HG03066 (cell line): ENCODE measurements around the gene FAT1.

Source experiments
- ATAC-seq: cut with Tn5 transposase; IDR thresholded peaks from one replicate; pipeline ENCODE4 v1.9.1; 2021; ENCODE audit warnings: low read depth; ENCODE audit not compliant: unreplicated experiment

Gene FAT1

DNA sequence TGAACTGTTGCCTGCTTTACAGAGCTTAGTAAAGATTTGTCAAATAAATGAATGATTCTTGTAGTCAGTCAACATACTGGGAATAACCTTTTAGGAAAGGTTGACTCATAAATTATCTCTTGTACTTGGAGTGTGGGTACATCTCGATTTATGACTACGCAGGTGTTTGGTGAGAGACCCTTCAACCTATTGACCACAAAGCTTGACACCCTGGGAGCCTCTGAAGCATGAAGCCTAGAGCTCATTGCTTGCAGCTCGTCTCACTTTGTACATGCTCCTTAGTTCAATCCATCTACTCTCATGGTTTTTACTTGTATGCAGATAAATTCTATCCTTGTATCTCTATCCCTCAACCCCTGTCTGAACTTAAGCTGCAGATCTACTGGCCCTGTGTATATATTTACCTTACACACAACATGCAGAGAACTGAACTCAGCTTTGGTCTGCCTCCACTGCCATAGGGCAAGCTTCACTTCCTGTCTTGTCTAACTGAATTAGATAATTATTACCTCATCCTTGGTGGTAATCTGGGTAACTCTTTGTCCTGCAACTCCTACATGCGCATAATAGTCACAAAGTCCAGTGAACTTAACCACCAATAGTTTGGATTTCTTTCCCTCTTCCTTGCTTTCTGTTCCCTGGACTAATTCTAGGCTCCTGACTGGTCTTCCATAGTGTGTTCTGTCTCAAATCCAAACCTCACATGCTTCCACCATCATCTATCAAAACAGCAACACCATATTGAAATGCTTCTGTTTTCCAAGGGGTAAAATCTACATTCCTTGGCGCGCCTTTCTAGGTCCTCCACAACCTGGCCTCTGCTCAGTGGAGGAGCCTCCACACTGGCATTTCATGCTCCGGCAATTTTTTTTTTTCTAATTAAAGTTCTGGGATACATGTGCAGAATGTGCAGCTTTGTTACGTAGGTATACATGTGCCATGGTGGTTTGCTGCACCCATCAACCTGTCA is 32.2 kb upstream of the FAT1 start:
- ATAC-seq = no peak

DNA sequence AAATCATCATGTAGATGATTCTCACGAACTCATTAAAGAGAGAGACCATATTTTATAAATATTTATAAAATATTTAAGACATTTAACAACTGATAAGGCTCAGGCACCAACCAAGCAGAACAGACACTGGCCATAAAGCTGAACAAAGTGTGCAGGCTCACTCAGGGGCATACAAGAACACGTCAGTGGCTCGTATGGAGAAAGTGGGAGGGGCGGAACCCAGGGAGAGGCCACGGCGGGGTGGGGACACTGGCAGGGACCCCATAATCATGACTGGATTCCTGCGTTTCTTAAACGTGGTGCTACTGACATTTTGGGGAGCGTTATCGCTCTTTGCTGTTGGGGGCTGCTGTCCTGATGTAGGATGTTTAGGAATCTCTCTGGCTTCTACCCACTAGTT is 31.3 kb upstream of the FAT1 start:
- no peak for ATAC-seq

DNA sequence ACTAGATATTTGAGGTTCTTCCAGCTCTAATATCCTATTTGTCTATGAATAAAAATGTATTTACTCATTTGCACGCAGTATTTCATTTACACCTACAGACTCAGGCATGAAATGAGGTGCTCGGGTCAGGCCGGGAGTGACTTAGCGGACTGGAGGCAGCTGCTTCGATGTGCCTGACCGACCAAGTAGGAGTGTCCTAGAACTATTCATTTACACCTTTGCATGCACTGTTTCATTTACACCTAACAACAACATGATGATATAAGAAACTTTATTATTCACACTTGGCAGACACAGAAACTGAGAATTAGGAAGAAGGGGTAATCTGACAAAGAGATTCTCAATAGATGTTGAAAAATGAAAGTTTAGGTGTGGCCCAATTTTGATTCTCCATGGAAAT is 28.7 kb upstream of the FAT1 start:
- no peak for ATAC-seq

DNA sequence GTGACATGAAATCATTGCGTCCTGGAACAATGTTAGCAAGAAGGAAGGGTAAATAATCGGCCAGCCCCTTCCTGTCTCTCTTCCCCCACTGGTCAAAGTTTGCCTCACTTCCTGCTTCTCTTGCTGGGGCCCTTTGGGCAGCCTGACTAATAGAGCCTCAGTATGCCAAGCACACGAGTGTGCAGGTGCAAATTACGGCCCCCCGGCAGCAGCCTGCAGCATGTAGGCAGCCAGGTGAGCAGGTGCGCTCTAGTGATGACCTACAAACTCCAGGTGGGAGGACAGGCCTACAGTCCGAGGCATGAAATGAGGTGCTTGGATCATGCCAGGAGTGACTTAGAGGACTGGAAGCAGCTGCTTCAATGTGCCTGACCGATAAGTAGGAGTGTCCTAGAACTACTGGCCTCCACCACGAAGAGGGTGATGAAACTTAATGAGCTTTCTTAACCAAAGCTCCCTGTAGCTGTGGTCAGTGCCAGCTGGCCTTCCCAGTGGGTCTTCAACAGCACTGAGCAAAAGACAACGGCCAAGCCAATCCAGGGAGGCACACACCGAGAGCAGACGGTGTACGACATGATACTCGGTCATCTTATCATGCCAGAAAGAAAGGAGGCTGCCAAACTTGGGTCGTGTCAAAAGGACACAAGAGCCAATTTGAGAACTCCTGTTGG is 26.1 kb upstream of the FAT1 start:
- no peak for ATAC-seq

DNA sequence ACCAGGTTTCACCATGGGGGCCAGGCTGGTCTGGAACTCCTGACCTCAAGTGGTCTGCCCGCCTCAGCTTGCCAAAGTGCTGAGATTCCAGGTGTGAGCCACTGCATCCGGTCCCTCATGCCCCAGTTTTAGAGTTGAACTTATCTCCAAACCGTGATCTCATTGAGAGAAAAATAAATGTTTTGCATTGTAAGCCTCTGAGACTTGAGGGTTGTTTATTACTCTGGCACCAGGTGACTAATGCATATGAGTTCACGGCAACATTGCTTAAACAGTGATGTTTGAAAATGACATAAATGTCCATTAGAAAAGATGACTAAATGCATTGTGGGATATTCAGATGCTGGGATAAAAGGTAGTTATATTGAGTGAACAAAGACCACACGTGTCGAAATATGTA is 22.9 kb upstream of the FAT1 start:
- no peak for ATAC-seq

DNA sequence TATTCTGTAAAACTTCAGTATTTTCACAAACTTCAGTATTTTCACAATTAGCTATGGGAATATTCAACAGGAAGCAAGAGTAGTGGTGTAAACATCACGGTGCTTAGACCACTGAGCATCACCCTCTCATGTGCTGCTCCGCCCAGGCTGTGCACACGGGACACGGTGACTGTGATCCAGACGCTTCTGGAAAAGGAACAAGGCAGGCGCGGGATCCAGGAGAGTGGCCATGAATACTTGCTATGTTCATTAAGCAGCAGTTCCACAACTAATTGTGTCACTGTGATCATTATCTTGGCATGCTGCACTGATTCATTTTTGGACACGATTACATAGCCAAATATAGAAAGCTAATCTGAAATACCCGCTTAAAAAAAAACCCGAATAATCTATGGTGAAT is 19.6 kb upstream of the FAT1 start:
- no peak for ATAC-seq

DNA sequence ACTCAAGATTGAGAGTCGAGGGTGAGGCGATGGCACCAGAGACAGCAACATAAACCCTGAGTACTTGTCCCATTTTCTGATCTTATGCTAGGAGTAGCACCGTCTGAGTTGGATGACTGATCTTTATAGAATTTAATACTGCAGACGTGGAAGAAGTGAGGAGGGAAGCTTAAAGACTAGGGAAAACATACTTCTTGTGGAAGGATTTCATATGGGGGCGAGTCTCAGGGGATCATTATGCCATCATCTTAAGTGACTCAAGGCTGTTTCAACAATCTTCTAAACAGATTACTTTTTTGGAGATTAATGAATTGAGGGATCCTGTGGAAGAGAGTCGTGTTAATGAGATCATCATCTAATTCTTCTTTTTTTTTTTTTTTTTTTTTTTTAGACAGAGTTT is 17.2 kb upstream of the FAT1 start:
- ATAC-seq = no peak

DNA sequence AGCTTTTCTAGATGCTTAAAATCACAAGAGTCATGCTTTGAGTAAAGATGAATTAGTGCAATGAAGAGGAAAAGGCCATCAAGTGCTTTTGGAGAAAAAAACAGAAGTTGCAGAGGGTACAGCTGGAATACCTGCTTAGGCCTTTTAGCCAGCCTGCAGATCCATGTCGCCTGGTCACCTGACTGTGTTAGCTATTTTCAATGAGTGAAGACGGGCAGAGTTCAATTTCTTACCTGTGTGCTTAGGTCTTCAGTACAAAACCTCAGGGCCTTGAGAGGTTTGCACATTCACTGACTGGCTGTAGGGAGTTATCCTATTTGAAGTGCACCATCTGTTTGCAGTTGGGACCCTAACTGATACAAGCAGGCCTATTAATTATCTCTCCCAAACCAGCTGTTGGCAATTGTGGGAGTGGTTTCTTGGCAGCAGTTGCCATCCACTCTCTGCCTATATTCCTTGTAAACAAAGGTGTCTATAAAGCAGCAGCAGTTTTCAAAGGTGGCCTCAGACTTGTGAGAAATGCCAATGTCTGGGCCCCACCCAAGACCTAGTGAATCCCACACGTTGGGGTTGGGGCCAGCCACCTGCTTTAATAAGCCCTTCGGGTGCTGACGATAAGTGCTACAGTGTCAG is 16.3 kb upstream of the FAT1 start:
- no peak for ATAC-seq

DNA sequence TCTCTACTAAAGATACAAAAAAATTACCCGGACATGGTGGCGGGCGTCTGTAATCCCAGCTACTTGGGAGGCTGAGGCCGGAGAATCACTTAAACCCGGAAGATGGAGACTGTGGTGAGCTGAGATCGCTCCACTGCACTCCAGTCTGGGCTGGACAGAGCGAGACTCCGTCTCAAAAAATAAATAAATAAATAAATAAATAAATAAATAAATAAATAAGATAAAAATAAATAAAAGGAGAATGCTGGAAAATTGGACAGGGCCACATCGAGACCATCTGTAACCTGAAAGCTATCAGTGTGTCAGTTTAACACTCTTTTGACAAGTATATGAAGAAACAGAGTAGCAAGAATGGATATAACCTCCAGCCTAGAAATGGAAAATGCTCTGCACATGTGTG is 15.7 kb upstream of the FAT1 start:
- no peak for ATAC-seq

DNA sequence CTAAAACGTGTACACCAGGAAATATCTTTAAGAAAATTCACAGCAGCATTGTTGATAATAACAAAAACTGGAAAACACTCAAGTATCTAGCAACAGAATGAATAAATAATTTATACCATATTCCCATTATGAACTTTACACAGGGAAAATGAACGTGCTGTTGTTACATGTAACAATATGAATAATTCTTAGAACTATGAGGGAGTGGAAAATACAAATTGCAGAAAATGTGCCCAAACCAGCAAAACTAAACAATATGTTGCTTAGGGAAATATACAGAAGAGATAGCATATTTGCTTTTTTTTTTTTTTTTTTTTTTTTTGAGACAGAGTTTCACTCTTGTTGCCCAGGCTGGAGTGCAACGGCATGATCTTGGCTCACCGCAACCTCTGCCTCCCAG is 14.8 kb upstream of the FAT1 start:
- no peak for ATAC-seq

DNA sequence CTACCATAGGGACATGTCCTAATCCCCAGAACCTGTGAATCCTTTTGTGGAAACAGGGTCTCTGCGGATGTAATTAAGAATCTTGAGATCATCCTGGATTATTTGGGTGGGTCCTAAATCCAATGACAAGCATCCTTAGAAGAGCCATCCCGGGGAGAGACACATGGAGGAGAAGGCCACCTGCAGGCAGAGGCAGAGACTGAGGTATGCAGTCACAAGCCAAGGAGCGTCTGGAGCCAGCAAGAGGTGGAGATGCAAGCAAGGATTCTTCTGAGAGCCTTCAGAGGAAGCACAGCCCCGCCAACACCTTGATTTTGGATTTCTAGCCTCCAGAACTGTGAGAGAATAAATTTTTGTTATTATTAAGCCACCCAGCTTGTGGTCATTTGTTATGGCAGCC is 13.8 kb upstream of the FAT1 start:
- no peak for ATAC-seq

DNA sequence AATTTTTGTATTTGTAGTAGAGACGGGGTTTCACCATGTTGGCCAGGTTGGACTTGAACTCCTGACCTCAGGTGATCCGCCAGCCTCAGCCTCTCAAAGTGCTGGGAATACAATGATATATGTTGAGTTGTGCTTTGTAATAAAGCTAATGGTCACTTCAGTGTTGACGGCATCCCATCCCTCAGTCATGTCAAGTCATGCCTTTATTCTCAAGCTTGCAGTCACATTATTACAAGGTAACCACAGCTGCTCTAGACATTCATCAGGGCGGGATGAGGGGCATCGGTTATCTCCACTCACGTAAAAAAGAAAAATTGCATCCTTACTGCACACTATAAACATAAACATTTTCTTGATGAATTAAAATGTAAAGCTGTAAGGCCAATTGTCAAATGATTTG is 12.8 kb upstream of the FAT1 start:
- no peak for ATAC-seq

DNA sequence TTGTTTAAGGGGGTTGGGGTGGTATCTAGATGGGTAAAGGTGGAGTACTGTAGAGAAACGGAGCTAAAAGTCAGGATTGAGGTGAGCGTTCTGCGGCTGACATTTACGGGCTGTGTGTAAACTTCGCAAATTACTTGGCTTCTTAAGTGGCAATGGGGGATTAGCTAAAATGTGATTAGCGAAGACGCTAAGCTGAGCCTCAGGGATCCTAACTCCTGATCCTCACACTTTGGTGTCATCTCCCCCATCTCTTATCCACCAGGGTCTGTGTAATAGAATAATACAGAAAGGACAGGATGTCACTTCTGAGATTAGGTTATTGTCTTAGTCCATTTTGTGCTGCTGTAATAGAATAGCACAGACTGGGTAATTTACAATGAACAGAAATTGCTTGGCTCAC is 10.6 kb upstream of the FAT1 start:
- ATAC-seq = no peak

DNA sequence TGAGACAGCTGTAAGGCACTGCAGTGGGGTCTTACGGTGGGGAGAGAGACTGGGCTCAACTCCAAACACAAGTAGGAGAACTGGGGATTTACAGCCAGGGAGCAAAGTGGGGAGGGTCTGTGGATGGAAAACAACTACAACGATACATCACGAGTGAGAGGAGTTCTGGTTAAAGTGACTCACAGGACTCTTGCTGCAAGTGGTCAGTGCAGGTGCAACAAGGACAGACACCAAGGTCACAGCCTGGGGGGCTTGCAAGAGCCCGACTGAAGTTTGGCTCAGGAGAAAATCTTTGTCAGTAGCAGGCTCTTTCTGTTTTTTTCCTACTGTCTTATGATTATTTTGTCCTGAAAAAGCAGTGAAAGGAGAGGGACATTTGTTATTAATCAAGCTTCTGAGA is 10.1 kb upstream of the FAT1 start:
- no peak for ATAC-seq

DNA sequence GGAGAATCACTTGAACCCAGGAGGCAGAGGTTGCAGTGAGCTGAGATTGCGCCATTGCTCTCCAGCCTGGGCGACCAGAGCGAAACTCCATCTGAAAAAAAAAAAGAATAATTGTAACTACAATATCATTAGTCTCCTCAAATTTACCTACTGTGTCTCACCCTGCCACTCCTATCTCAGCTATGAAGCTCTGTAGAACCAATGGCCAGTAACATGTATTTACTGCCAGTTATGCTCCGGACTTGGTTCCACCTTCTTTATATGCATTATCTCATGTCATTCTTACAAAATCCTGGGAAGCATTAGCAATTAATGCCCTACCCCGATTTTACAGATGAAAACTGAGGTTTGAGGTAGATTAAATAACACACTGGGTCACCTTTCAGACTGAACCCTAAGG is 7.0 kb upstream of the FAT1 start:
- no peak for ATAC-seq

DNA sequence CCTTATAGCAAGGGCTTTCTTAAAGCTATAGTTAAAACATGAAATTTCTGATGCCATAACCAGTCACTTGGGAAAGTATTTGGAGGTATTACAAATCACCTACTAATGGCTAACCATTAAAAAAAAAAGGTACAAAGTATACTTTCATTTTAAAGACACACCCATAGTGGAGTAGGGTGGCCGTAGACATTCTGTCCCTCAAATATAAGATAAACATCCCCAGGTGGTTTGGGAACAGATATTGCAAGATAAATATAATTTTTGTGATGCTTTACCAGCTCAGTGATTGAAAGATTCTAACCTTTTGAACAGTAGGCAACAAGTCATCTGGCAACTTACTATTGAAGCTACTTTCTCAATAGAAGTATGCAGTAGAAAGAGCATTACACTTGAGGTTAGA is 6.2 kb upstream of the FAT1 start:
- ATAC-seq = no peak

DNA sequence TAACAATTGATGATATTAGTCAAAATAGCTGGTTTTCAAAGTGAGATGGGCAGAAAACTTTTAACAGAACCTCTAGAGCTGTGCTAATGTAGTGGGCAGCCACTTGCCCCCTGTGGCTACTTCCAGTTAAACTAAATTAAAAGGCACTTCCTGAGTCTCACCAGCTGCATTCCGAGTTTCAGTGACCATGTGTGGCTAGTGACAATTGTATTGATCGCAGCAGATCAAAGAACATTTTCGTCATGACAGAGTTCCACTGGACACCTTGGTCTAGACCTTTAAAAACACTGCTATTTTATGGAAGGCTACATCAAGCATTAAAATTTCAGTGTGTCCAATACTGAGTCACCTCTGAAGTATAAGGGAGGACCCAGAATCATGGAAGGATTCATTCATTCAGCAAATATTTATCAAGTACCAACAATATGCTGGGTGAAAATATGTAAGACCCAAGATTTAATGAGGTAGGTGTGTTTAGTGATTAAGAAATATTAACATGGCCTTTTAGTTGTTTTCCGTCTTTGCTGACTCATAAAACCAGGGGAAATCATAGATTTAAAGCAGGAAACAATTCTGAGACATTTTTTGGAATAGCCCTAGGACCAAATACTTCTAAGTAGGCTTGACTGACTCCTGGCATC is 5.1 kb upstream of the FAT1 start:
- ATAC-seq = no peak

DNA sequence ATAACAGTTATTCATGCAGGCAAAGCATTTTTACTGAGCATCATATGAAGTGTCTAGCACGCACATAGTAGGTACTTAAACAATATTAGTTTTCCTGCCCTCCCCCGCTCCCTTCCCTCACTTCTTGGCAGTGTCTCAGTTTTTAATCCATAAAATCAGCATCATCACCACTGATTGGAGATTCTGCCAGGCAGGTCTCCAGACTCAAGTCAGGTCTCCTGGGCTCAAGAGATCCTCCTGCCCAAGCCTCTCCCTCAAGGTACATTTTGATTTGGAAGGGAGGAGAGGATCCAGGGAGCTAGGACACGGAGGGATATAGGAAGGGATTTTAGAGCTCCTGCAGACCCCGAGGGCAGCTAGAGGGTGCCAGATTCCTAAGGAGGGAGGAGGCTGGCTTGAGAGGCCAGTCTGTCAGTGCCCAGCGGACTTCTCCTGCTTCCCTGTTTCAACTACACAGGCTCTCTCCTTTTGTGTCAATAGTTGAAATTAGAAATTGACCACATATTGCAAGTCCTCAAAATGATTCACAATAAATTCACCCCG is 4.4 kb upstream of the FAT1 start:
- ATAC-seq = no peak

DNA sequence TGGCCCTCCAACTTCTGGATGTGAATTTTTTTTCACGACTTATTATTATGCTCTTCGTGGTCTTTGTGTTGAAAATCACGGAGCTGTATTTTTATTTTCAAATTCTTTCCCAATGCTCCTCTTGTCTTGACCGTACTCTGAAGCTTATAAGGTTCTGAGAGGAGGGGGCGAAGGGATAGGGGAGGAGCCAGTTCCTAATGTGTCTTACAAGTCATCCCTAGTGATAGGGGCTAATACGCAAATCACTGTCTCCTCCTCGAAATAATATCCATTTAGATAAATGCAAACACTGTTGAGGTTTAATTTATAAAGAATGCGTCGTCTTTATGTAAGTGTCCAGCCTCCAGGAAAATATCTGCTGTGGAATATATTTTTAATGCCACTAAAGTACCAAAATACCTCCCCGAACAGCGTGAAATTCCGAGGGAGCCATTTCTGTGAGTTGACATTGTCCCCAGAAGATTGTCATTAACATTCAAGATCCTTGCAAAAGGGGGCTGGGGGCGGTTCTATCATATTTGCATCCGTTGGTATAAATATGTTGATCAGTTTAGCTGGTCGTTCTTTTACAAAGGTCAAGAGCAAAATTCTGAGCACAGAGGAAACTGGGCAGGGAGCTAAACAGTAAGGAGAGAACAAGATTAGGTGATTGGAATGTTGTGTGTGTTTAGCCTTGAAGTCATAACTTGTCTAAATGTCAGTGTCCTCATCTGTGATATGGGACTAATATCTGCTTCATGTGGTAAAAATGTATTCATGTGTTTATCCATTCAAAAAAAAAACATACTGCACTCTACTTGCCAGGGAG is 3.7 kb upstream of the FAT1 start:
- no peak for ATAC-seq
